Pancreas (tissue), 10 donors: ENCODE results near the gene USP44. TPM values are rescaled to one million over a fixed set of nuclear protein-coding genes. Genes with fewer than 3 reads are reported as not detected.

ENCODE experiments used
- ATAC-seq, 4 donors: fragments of 200-7000 bp; cut with Tn5 transposase; one replicate each; pipeline versions ENCODE4 v1.8.0 to v1.9.1; 2020; ENCODE audit warnings: mild to moderate bottlenecking in 4 of 4, moderate library complexity in 4 of 4
- DNase-seq, 6 donors: peaks; one replicate each; pipeline ENCODE4 v3.0.0-alpha.2; 2020
- FAIRE-seq: peaks from 2 replicates; lab custom pipeline; 2012; peaks lifted over from hg19 to GRCh38; lab: Jason Lieb, UNC
- H3K27ac ChIP-seq, 4 donors: fragments of 200-600 bp; sonication (generic); 1 replicate in 3 of 4; 2 replicates in 1 of 4; pipeline versions ENCODE4 v1.5.0 to v1.8.0; 2020
- H3K27me3 ChIP-seq, 4 donors: fragments of 200-600 bp; one replicate each; pipeline ENCODE4 v1.8.0; 2021
- H3K36me3 ChIP-seq, 3 donors: fragments of 200-600 bp; sonication (generic) in 1 of 3; one replicate each; pipeline versions ENCODE4 v1.5.0 to v1.8.0; 2020 to 2021
- H3K4me1 ChIP-seq, 3 donors: fragments of 200-600 bp; one replicate each; pipeline ENCODE4 v1.8.0; 2021
- H3K4me3 ChIP-seq, 4 donors: fragments of 200-600 bp; sonication (generic) in 2 of 4; one replicate each; pipeline versions ENCODE4 v1.5.0 to v1.8.0; 2020 to 2021
- H3K9me3 ChIP-seq, 4 donors: fragments of 200-600 bp; one replicate each; pipeline ENCODE4 v1.8.0; 2021
- CTCF ChIP-seq, 4 donors: fragments of 200-600 bp; sonication (generic) in 3 of 4; IDR thresholded peaks; one replicate each; pipeline versions ENCODE4 v1.5.0 to v1.8.0; 2021; ENCODE audit warnings: antibody characterized with exemption in 4 of 4
- WGBS, 2 donors: extraction: QIAGEN DNeasy Blood & Tissue Kit; methylation state at CpG; one replicate each; pipeline ENCODE4 v1.1.7; 2013; 5-methylcytosine and 5-hydroxymethylcytosine counted together
- intact Hi-C, 3 donors: fragments of 100-400 bp; cut with DNase I; formaldehyde crosslinking; loops; one replicate each; pipeline versions ENCODE4 v1.11.1 to v1.14.2; 2022
- polyA plus RNA-seq, 2 donors: library from polyadenylated mRNA; stranded (reverse); fragments of 200-250 nt; gene quantifications; one replicate each; pipeline ENCODE4 v1.2.3, GENCODE V29; 2013
- total RNA-seq, 6 donors: library from RNA; stranded (reverse); fragmentation: NEBNext Ultra II Directional in 4 of 6; extraction: Animal tissue kit (Norgen Biotek cat#: 25700) in 4 of 6; gene quantifications; one replicate each; pipeline versions ENCODE4 v1.2.1 to v1.2.4, GENCODE V29; 2021 to 2023
- donor health status: healthy with polysubstance abuse.
- donor health status: DM: no; HTN: no; CAD: no; lungs with moderate emphysema.
- donor health status: DM: no; HTN: no; CAD: no.
- donor health status: control.
- donor health status: control.
- donor health status: Bipolar disorder and iron deficiency.
- donor health status: DM: yes; HTN: yes; CAD: no.
- donor health status: DM: no; HTN: no; CAD: no.
- donor health status: DM: no; HTN: no; CAD: no.
- donor health status: DM: yes; HTN: yes; CAD: no.

USP44 gene
- total and polyA plus RNA-seq, 8 donors = 2.1 to 4.3 (median 2.4) TPM

DNA sequence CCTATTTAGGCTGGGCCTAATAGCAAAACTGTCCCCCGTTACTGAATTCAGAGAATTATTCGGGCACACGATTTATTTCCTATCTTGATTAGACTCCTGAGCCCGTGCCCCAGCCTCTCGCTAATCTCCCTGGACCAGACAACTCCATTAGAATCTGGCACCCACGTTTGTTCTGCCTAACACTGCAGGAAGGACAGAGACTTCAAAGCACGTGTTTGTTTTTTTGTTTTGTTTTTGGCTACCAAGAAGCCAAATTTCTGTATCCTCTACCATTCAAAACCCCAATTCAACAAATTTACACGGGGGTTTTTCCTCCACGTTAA lies 4.8 kb downstream of the USP44 start:
- 80 to 88% methylated on average over 9 of the region's 9 CpGs for WGBS, 2 donors
- H3K27ac ChIP-seq = no peak overlapping the region
- H3K9me3 ChIP-seq = no peaks in the 10 kb centered on the region
- DNase-seq = no peak
- no peak for FAIRE-seq
- peaks cover 0 to 3% (median 0%) of the 10 kb centered on the region in 3 donors for H3K4me1 ChIP-seq
- intact Hi-C loops = no loop called here
- H3K4me3 ChIP-seq = no peak overlapping the region
- no peak for TF ChIP-seq CTCF (IDR thresholded peaks at IDR 0.05)
- no peaks in the 10 kb centered on the region for H3K27me3 ChIP-seq
- ATAC-seq = no peak
- H3K36me3 ChIP-seq = no peaks in the 10 kb centered on the region

DNA sequence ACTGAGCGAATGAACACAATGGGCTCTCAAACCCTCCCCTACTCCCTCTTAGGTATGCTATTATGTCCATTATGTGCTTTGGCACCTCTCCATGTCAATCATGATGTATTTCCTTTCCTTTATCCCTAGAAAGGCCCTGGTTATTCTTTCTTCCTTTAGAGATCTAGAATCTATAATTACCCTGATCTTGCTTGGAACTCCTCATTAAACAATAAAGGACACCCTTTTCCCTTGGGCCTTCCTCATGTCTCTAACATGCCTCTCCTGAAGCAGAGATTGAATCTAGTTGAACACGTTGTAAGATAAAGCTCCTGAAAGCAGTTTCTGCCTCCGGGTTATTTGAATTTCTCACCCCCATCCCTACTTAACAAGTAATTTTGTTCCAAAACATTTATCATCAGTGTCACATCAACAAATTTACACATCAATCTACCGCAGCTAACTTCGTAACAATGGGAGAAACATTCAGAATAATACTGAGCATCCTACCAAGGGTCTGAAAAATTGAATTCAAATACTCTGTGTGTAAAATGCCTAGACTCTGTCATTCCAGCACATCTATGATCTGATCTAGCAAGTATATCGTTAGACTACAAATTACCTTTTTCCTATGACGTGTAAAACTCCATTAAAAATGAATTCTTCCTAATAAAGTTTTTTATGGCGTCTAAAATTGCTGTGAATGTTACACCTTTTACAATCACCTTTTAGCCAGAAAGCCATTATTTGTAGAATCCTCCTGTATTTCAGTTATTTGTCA lies 5.4 kb downstream of the USP44 start:
- 64 to 70% methylated on average over 8 of the region's 8 CpGs for WGBS, 2 donors
- ATAC-seq = no peak
- intact Hi-C loops = no loop called here

GRCh38 chr12:95545303-95545702 lies 6.0 kb downstream of the USP44 start:
- no peak for TF ChIP-seq CTCF (IDR thresholded peaks at IDR 0.05)
- H3K36me3 ChIP-seq = no peaks in the 10 kb centered on the region
- intact Hi-C loops = no loop called here
- WGBS, 2 donors = 89 to 94% methylated on average over 4 of the region's 4 CpGs
- no peak for DNase-seq
- no peak for ATAC-seq
- no peak overlapping the region for H3K27ac ChIP-seq
- FAIRE-seq = no peak
- H3K4me3 ChIP-seq = no peak overlapping the region
- H3K4me1 ChIP-seq = peaks cover 0 to 3% (median 0%) of the 10 kb centered on the region in 3 donors
- no peaks in the 10 kb centered on the region for H3K9me3 ChIP-seq
- H3K27me3 ChIP-seq = no peaks in the 10 kb centered on the region

More for the DNA sequence above, 5.4 kb downstream of the USP44 start:
- Histone ChIP-seq H3K36me3 (no peaks in the 10 kb centered on the region), H3K27me3 (no peaks in the 10 kb centered on the region), H3K27ac (no peak overlapping the region), H3K9me3 (no peaks in the 10 kb centered on the region), H3K4me1 (peaks cover 0 to 3% (median 0%) of the 10 kb centered on the region in 3 donors), H3K4me3 (no peak overlapping the region)
- no peak for TF ChIP-seq CTCF (IDR thresholded peaks at IDR 0.05)
- DNase-seq = no peak
- FAIRE-seq = no peak

DNA sequence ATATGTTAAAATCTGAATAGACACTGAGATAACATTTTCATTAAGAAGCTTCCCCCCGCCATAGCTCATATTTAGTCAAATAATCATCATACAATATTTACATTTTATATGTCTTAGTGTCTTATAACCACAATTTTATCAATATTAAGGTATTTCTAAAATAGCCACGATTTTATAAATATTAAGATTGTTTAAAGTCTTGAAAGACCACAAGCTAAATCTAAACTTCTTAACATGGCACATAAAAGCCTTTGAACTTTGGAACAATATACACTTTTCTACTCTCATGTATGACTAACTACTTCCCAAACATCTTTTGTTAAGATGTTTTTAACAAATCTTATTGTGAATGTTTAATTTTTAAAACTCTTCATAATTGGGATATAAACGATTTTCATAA lies 6.5 kb downstream of the USP44 start:
- 64 to 70% methylated on average over 3 of the region's 3 CpGs for WGBS, 2 donors
- no peak overlapping the region for H3K4me3 ChIP-seq
- no peaks in the 10 kb centered on the region for H3K27me3 ChIP-seq
- H3K27ac ChIP-seq = no peak overlapping the region
- no peaks in the 10 kb centered on the region for H3K9me3 ChIP-seq
- no peak for DNase-seq
- peak; percentile 80 for FAIRE-seq
- intact Hi-C loops = no loop called here
- H3K4me1 ChIP-seq = peaks cover 0 to 3% (median 0%) of the 10 kb centered on the region in 3 donors
- no peak for ATAC-seq
- TF ChIP-seq CTCF (IDR thresholded peaks at IDR 0.05) = no peak
- H3K36me3 ChIP-seq = no peaks in the 10 kb centered on the region

DNA sequence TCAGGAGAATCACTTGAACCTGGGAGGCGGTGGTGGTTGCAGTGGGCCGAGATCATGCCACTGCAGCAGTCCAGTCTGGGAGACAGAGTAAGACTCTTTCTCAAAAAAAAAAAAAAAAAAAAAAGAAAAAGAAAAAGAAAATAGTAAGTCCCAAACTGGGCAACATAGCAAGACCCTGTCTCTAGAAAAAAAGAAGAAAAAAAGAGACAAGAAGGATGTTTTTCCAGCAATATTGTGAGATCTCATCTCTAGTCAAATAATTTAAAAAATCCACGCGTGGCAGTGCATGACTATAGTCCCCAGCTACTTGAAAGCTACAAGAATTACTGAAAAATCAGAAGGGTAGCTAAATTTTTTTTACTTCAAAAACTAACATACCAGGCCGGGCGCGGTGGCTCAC lies 8.0 kb downstream of the USP44 start:
- no peak for TF ChIP-seq CTCF (IDR thresholded peaks at IDR 0.05)
- Histone ChIP-seq H3K4me1 (peaks cover 0 to 3% (median 0%) of the 10 kb centered on the region in 3 donors), H3K9me3 (no peaks in the 10 kb centered on the region), H3K4me3 (no peak overlapping the region), H3K36me3 (no peaks in the 10 kb centered on the region), H3K27me3 (no peaks in the 10 kb centered on the region), H3K27ac (no peak overlapping the region)
- ATAC-seq = no peak
- 96 to 97% methylated on average over 7 of the region's 7 CpGs for WGBS, 2 donors
- DNase-seq = no peak
- intact Hi-C loops = no loop called here
- no peak for FAIRE-seq
